Osteoblast (primary cell): Measurements from ENCODE around the gene ZFP30. TPM values are rescaled to one million over a fixed set of nuclear protein-coding genes. Genes with fewer than 3 reads are reported as not detected.

Experiments
- DNase-seq: peaks from one replicate; pipeline ENCODE4 v3.0.0; 2011; ENCODE audit warnings: low spot score, mixed read lengths; ENCODE audit not compliant: insufficient read length; ENCODE audit errors: missing footprints
- H2AFZ ChIP-seq: 2 replicates; pipeline ENCODE4 v1.6.0; 2011; ENCODE audit warnings: mild to moderate bottlenecking, low read length
- H3K27ac ChIP-seq: 2 replicates; pipeline ENCODE4 v1.5.1; 2011; ENCODE audit warnings: mild to moderate bottlenecking, low read depth, low read length, moderate library complexity
- H3K27me3 ChIP-seq: 2 replicates; pipeline ENCODE4 v1.6.0; 2012; ENCODE audit warnings: mild to moderate bottlenecking, control low read depth, inconsistent platforms, low read length, moderate library complexity; ENCODE audit not compliant: insufficient read depth
- H3K36me3 ChIP-seq: 2 replicates; pipeline ENCODE4 v1.5.1; 2011; ENCODE audit warnings: mild to moderate bottlenecking, low read length, control low read depth, moderate library complexity; ENCODE audit not compliant: insufficient read depth
- H3K4me1 ChIP-seq: 2 replicates; pipeline ENCODE4 v1.5.1; 2011; ENCODE audit warnings: mild to moderate bottlenecking, low read length, control low read depth, moderate library complexity; ENCODE audit not compliant: insufficient read depth
- H3K4me2 ChIP-seq: 2 replicates; pipeline ENCODE4 v1.6.0; 2011; ENCODE audit warnings: mild to moderate bottlenecking, low read length; ENCODE audit not compliant: insufficient read depth
- H3K4me3 ChIP-seq: fragments of 200-600 bp; sonication (generic); 3 replicates; pipeline ENCODE4 v1.5.1; 2012; ENCODE audit warnings: mild to moderate bottlenecking, low read length, inconsistent platforms; ENCODE audit not compliant: insufficient read depth
- H3K79me2 ChIP-seq: 2 replicates; pipeline ENCODE4 v1.6.0; 2012; ENCODE audit warnings: mild to moderate bottlenecking, low read length, control low read depth, inconsistent platforms; ENCODE audit not compliant: insufficient read depth
- H3K9me3 ChIP-seq: 2 replicates; pipeline ENCODE4 v1.5.1; 2011; ENCODE audit warnings: low read depth, low read length, control low read depth
- H4K20me1 ChIP-seq: 2 replicates; pipeline ENCODE4 v1.6.0; 2012; ENCODE audit warnings: mild to moderate bottlenecking, low read length, control low read depth; ENCODE audit not compliant: insufficient read depth
- CTCF ChIP-seq: IDR thresholded peaks from 2 replicates; pipeline ENCODE4 v1.5.1; 2011; ENCODE audit warnings: mild to moderate bottlenecking, low read depth, low read length, moderate library complexity; ENCODE audit errors: extremely low read depth
- total RNA-seq: library from RNA; depleted of rRNA; stranded (reverse); fragments of >200 nt; gene quantifications from 2 replicates; pipeline ENCODE4 v1.2.3, GENCODE V29; 2012

Gene ZFP30
- total RNA-seq, 1 donor, result 19.2 TPM

GRCh38 chr19:37593996-37594303 lies 61.3 kb downstream of the ZFP30 start:
- H3K79me2 ChIP-seq, result peaks cover 3% of the 10 kb centered on the region
- no peaks in the 10 kb centered on the region for H3K36me3 ChIP-seq
- peak overlapping the region; percentile 99 for H2AFZ ChIP-seq
- peak; percentile 71 for DNase-seq
- peak overlapping the region; percentile 88 for H3K4me2 ChIP-seq
- no peaks in the 10 kb centered on the region for H3K27me3 ChIP-seq
- no peaks in the 10 kb centered on the region for H4K20me1 ChIP-seq
- no peak for TF ChIP-seq CTCF
- peak overlapping the region; percentile 99 for H3K4me3 ChIP-seq
- peaks cover 10% of the 10 kb centered on the region for H3K4me1 ChIP-seq
- peak overlapping the region; percentile 85 for H3K27ac ChIP-seq
- H3K9me3 ChIP-seq, result no peaks in the 10 kb centered on the region

DNA sequence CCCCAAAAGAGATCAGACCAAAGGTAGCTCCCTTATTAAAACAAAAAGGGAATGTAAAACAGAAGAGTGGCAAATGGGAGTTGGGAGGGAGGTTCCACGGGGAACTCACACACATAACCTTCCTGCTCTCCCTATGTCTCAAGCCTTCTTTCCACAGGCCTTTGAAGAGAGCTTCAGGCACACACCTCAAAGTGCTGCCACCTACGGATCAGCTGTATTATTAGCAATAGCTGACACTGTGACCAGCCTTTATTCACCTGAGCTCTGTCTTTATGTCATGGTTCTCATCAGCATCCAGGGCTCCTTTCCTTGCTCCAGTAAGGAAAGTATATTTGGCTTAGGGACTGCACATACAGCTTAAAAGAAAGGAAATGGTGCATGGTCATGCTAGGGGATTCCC lies 71.9 kb downstream of the ZFP30 start:
- Histone ChIP-seq H3K36me3 (peaks cover 3% of the 10 kb centered on the region), H3K27me3 (no peaks in the 10 kb centered on the region), H3K27ac (no peak overlapping the region), H4K20me1 (no peaks in the 10 kb centered on the region), H3K4me3 (no peak overlapping the region), H3K4me1 (no peaks in the 10 kb centered on the region), H3K9me3 (peaks cover 3% of the 10 kb centered on the region), H3K79me2 (no peaks in the 10 kb centered on the region), H3K4me2 (no peak overlapping the region), H2AFZ (no peak overlapping the region)
- DNase-seq, result no peak
- no peak for TF ChIP-seq CTCF

DNA sequence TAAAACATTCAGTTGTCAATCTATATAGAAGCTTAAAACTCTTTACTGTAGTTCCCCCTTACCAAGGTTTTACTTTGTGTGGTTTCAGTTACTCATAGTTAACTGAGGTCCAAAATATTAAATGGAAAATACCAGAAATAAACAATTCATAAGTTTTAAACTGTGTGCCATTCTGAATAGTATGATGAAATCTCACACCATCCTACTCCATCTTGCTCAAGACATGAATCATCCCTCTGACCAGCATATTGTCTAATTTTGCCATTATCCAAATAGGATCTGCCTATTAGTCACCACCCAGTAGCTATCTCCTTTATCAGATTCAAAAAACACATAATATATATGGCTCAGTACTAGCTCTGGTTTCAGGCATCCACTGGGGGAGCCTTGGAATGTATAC lies 83.1 kb downstream of the ZFP30 start:
- no peaks in the 10 kb centered on the region for H3K36me3 ChIP-seq
- no peak overlapping the region for H2AFZ ChIP-seq
- H4K20me1 ChIP-seq, result no peaks in the 10 kb centered on the region
- H3K4me2 ChIP-seq, result no peak overlapping the region
- no peak overlapping the region for H3K4me3 ChIP-seq
- no peak for TF ChIP-seq CTCF
- no peak for DNase-seq
- H3K79me2 ChIP-seq, result no peaks in the 10 kb centered on the region
- H3K9me3 ChIP-seq, result peaks cover 30% of the 10 kb centered on the region
- no peaks in the 10 kb centered on the region for H3K27me3 ChIP-seq
- H3K27ac ChIP-seq, result no peak overlapping the region
- no peaks in the 10 kb centered on the region for H3K4me1 ChIP-seq

- peaks cover 59% of the 10 kb centered on the region for H3K9me3 ChIP-seq
- no peaks in the 10 kb centered on the region for H3K36me3 ChIP-seq
- no peak overlapping the region for H3K4me2 ChIP-seq
- H3K27ac ChIP-seq, result no peak overlapping the region
- H3K79me2 ChIP-seq, result no peaks in the 10 kb centered on the region
- no peak overlapping the region for H2AFZ ChIP-seq
- no peak for DNase-seq
- H3K4me1 ChIP-seq, result no peaks in the 10 kb centered on the region
- TF ChIP-seq CTCF, result no peak
- no peak overlapping the region for H3K4me3 ChIP-seq
- no peaks in the 10 kb centered on the region for H3K27me3 ChIP-seq
- H4K20me1 ChIP-seq, result no peaks in the 10 kb centered on the region
Observed at GRCh38 chr19:37565370-37565669, 89.9 kb downstream of the ZFP30 start.
